K562 (cell line): ENCODE results near the gene TBXAS1. TPM values are rescaled to one million over a fixed set of nuclear protein-coding genes. Genes with fewer than 3 reads are reported as not detected.

ENCODE experiments used
- DACH1 ChIP-seq: fragments of 450-650 bp; IDR thresholded peaks from 2 replicates; pipeline ENCODE4 v1.6.1; 2018; ENCODE audit not compliant: partially characterized antibody
- DPF2 ChIP-seq: fragments of 450-650 bp; IDR thresholded peaks from 2 replicates; pipeline ENCODE4 v1.6.1; 2016
- E2F3 ChIP-seq: fragments of 250-450 bp; sonication (Bioruptor Pico); IDR thresholded peaks from 2 replicates; pipeline ENCODE4 v1.4.0; 2020; ENCODE audit warnings: mild to moderate bottlenecking
- PHF20 ChIP-seq: fragments of 450-650 bp; IDR thresholded peaks from 2 replicates; pipeline ENCODE4 v1.6.1; 2018; ENCODE audit not compliant: partially characterized antibody
- SMARCB1 ChIP-seq: IDR thresholded peaks from 2 replicates; pipeline ENCODE4 v1.6.1; 2011; ENCODE audit warnings: improper control_type of control experiment, low read depth; ENCODE audit not compliant: insufficient read length
- SMC3 ChIP-seq: conservative IDR thresholded peaks from 2 replicates; pipeline ENCODE4 v1.6.1; 2011; ENCODE audit warnings: low read depth, low read length, improper control_type of control experiment; ENCODE audit not compliant: insufficient read depth
- SNIP1 ChIP-seq: fragments of 450-650 bp; IDR thresholded peaks from 2 replicates; pipeline ENCODE4 v1.7.1; 2017; ENCODE audit warnings: low read depth, mild to moderate bottlenecking
- polyA plus RNA-seq, 8 experiments: library from polyadenylated mRNA; depleted of rRNA in 4 of 8; stranded (reverse) in 5 of 8; unstranded in 3 of 8; fragments of >200 nt; fragmentation: Nextera tagmentation in 2 of 8; fragmentation: Illumina TruSeq in 1 of 8; extraction: Ambion mirVana in 2 of 8; extraction: Trizol in 1 of 8; gene quantifications; 2 replicates each; pipeline versions ENCODE4 v1.2.1 to v1.2.3, GENCODE V29; 2011 to 2014; ENCODE audit warnings: inconsistent platforms in 1 of 8, missing spikeins in 1 of 8
- total RNA-seq, 7 experiments: library from RNA; depleted of rRNA in 6 of 7; stranded (reverse); fragments of >200 nt in 6 of 7; fragmentation: Illumina TruSeq in 2 of 7; extraction: Trizol in 2 of 7; gene quantifications; 2 replicates each; pipeline versions ENCODE4 v1.2.1 to v1.2.3, GENCODE V29; 2011 to 2021; ENCODE audit warnings: low replicate concordance in 1 of 7
- TF ChIP-seq, protein P1 (sequence below): fragments of 450-650 bp; IDR thresholded peaks from 2 replicates; pipeline ENCODE4 v1.6.1; 2017; ENCODE audit warnings: antibody characterized with exemption
- TF ChIP-seq, protein P2 (sequence below): sonication (generic); formaldehyde crosslinking; IDR thresholded peaks from 2 replicates; pipeline ENCODE4 v1.8.1; 2023; ENCODE audit warnings: mild to moderate bottlenecking, missing genetic modification reagents
- TF ChIP-seq, protein P3 (sequence below): sonication (generic); formaldehyde crosslinking; IDR thresholded peaks from 2 replicates; pipeline ENCODE4 v1.8.1; 2023; ENCODE audit warnings: mild to moderate bottlenecking, missing genetic modification reagents
- TF ChIP-seq, protein P4 (sequence below): sonication (generic); formaldehyde crosslinking; IDR thresholded peaks from 2 replicates; pipeline ENCODE4 v1.8.1; 2022; ENCODE audit warnings: missing genetic modification reagents
- TF ChIP-seq, protein P5 (sequence below): sonication (generic); formaldehyde crosslinking; IDR thresholded peaks from 2 replicates; pipeline ENCODE4 v1.8.0; 2022; ENCODE audit warnings: mild to moderate bottlenecking, missing genetic modification reagents
- TF ChIP-seq, protein P6 (sequence below): fragments of 250-450 bp; sonication (Bioruptor Pico); IDR thresholded peaks from 2 replicates; pipeline ENCODE4 v1.5.0; 2021; ENCODE audit warnings: mild to moderate bottlenecking, moderate library complexity

TBXAS1 gene
- total and polyA plus RNA-seq, 9 of the 15 experiments (the other 6 are each of a cell fraction or from before 2014, with no cell fraction given), result 1.1 to 8.3 (median 1.9) TPM

DNA sequence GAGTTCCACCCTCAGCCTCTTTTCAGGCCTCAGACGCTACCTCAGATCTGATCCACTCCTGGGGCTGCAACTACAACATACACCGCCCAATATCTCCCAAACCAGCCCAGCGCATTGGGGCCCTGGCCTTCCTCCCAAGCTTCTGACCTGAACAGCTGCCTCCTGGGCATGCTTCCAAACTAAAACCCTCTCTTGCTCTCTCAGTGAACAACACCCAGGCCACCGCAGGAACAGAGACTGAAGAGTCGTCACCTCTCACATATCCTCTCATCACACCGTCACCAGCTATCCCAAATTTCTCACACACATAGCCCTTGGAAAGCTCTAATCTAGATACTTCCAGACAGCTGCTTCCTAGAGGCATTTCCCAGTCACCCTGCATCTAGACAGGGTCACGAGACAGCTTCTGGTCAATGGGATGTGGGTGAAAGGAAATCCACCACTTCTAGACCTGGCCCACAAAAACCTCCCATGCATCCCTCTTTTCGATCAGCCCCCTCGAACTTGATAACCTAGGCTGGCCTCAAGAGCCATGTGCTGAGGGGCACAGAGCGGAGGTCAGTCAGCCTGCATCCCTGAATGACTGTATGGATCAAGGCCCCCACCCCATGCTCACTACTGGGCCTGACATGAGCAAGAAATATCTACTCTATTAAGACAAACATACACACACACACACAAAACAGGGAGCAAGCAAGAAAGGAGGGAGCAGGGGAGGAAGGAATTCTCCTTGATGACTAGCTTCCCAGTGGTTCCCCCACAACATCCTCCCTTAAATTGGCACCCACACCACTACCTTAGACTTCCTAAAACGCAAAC, 231.9 kb downstream of the TBXAS1 start (continued):
- TF ChIP-seq, protein P1, sequence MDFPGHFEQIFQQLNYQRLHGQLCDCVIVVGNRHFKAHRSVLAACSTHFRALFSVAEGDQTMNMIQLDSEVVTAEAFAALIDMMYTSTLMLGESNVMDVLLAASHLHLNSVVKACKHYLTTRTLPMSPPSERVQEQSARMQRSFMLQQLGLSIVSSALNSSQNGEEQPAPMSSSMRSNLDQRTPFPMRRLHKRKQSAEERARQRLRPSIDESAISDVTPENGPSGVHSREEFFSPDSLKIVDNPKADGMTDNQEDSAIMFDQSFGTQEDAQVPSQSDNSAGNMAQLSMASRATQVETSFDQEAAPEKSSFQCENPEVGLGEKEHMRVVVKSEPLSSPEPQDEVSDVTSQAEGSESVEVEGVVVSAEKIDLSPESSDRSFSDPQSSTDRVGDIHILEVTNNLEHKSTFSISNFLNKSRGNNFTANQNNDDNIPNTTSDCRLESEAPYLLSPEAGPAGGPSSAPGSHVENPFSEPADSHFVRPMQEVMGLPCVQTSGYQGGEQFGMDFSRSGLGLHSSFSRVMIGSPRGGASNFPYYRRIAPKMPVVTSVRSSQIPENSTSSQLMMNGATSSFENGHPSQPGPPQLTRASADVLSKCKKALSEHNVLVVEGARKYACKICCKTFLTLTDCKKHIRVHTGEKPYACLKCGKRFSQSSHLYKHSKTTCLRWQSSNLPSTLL, result no peak
- TF ChIP-seq, protein P2, sequence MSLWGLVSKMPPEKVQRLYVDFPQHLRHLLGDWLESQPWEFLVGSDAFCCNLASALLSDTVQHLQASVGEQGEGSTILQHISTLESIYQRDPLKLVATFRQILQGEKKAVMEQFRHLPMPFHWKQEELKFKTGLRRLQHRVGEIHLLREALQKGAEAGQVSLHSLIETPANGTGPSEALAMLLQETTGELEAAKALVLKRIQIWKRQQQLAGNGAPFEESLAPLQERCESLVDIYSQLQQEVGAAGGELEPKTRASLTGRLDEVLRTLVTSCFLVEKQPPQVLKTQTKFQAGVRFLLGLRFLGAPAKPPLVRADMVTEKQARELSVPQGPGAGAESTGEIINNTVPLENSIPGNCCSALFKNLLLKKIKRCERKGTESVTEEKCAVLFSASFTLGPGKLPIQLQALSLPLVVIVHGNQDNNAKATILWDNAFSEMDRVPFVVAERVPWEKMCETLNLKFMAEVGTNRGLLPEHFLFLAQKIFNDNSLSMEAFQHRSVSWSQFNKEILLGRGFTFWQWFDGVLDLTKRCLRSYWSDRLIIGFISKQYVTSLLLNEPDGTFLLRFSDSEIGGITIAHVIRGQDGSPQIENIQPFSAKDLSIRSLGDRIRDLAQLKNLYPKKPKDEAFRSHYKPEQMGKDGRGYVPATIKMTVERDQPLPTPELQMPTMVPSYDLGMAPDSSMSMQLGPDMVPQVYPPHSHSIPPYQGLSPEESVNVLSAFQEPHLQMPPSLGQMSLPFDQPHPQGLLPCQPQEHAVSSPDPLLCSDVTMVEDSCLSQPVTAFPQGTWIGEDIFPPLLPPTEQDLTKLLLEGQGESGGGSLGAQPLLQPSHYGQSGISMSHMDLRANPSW (CRISPR knock-in tag), result peak; percentile 56; the same call in 1 of the 2 replicates
- TF ChIP-seq PHF20 (no peak), DACH1 (peak; percentile 91), SNIP1 (no peak), DPF2 (peak; percentile 37), E2F3 (CRISPR knock-in tag) (no peak), SMARCB1 (no peak), SMC3 (no peak)
- TF ChIP-seq, protein P3, sequence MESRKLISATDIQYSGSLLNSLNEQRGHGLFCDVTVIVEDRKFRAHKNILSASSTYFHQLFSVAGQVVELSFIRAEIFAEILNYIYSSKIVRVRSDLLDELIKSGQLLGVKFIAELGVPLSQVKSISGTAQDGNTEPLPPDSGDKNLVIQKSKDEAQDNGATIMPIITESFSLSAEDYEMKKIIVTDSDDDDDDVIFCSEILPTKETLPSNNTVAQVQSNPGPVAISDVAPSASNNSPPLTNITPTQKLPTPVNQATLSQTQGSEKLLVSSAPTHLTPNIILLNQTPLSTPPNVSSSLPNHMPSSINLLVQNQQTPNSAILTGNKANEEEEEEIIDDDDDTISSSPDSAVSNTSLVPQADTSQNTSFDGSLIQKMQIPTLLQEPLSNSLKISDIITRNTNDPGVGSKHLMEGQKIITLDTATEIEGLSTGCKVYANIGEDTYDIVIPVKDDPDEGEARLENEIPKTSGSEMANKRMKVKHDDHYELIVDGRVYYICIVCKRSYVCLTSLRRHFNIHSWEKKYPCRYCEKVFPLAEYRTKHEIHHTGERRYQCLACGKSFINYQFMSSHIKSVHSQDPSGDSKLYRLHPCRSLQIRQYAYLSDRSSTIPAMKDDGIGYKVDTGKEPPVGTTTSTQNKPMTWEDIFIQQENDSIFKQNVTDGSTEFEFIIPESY, result no peak
- TF ChIP-seq, protein P4, sequence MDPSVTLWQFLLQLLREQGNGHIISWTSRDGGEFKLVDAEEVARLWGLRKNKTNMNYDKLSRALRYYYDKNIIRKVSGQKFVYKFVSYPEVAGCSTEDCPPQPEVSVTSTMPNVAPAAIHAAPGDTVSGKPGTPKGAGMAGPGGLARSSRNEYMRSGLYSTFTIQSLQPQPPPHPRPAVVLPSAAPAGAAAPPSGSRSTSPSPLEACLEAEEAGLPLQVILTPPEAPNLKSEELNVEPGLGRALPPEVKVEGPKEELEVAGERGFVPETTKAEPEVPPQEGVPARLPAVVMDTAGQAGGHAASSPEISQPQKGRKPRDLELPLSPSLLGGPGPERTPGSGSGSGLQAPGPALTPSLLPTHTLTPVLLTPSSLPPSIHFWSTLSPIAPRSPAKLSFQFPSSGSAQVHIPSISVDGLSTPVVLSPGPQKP (CRISPR knock-in tag), result no peak
- TF ChIP-seq, protein P5, sequence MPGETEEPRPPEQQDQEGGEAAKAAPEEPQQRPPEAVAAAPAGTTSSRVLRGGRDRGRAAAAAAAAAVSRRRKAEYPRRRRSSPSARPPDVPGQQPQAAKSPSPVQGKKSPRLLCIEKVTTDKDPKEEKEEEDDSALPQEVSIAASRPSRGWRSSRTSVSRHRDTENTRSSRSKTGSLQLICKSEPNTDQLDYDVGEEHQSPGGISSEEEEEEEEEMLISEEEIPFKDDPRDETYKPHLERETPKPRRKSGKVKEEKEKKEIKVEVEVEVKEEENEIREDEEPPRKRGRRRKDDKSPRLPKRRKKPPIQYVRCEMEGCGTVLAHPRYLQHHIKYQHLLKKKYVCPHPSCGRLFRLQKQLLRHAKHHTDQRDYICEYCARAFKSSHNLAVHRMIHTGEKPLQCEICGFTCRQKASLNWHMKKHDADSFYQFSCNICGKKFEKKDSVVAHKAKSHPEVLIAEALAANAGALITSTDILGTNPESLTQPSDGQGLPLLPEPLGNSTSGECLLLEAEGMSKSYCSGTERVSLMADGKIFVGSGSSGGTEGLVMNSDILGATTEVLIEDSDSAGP (CRISPR knock-in tag), result no peak
- TF ChIP-seq, protein P6, sequence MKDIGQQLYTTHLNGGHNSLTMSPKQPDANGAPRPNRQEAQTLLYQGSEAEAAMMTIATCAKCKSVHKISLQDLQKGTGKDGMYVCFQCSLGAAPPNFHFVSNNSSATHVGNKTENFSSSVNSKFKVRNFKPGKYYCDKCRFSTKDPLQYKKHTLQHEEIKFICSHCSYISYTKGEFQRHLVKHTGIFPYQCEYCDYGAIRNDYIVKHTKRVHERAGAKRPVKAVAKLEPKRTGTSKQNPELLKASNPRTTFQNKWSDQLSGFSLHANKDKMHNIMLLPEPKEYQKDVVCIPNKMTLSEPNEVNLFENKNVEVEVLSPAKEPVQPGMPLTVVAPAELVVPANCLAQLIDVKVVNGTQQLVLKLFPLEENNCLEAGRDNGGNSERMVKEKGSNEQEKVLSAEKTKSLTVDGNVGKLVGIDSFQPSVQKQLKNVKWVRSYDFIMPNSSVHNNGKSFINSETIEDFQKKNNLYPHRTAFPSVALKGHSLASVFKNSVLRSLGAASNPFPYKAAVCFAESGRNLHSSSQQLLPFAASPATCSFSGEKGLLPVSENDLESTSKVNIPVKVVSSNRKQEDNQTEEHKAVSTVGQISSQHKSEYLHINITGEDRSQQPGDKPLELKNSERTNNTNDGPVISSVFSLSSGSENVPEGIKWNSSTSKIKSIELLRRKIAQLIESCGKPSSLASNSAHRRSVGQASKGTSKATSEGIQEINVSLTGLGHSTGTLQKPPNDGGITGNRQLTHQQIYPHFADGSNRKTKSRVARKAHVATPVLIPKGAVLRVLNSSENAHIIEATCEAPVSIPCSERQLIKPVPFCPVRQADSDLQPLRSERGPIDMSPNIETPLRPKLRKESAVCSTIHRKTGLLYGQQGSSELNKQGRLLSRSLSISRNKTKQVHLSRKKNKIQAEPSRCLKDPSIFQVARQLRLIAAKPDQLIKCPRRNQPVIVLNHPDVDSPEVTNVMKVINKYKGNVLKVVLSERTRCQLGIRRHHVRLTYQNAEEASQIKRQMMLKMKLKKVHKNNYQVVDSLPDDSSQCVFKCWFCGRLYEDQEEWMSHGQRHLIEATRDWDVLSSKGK, result no peak
